BLaER1 (cell line): ENCODE data around the gene RAB35.
A peak's percentile ranks its signal among the peaks of the same experiment; 100 is the strongest.

Experiments
- H3K27ac ChIP-seq: shearing (Covaris generic); formaldehyde crosslinking; 2 replicates; pipeline ENCODE4 v1.8.1; 2022
- H3K27me3 ChIP-seq: shearing (Covaris generic); formaldehyde crosslinking; 2 replicates; pipeline ENCODE4 v1.8.1; 2022
- H3K36me3 ChIP-seq: shearing (Covaris generic); formaldehyde crosslinking; 2 replicates; pipeline ENCODE4 v1.8.1; 2022
- H3K4me1 ChIP-seq: shearing (Covaris generic); formaldehyde crosslinking; 2 replicates; pipeline ENCODE4 v1.8.1; 2022
- H3K4me2 ChIP-seq: shearing (Covaris generic); formaldehyde crosslinking; 2 replicates; pipeline ENCODE4 v1.8.1; 2022
- H3K4me3 ChIP-seq: shearing (Covaris generic); formaldehyde crosslinking; 2 replicates; pipeline ENCODE4 v1.8.1; 2022
- H3K9ac ChIP-seq: shearing (Covaris generic); formaldehyde crosslinking; 2 replicates; pipeline ENCODE4 v1.8.1; 2022
- H3K9me3 ChIP-seq: shearing (Covaris generic); formaldehyde crosslinking; 2 replicates; pipeline ENCODE4 v1.8.1; 2022
- H4K20me1 ChIP-seq: shearing (Covaris generic); formaldehyde crosslinking; 2 replicates; pipeline ENCODE4 v1.8.1; 2022
- Cebpa-rat ChIP-seq: shearing (Covaris generic); IDR thresholded peaks from 2 replicates; pipeline ENCODE4 v1.8.1; 2022

Gene RAB35

DNA sequence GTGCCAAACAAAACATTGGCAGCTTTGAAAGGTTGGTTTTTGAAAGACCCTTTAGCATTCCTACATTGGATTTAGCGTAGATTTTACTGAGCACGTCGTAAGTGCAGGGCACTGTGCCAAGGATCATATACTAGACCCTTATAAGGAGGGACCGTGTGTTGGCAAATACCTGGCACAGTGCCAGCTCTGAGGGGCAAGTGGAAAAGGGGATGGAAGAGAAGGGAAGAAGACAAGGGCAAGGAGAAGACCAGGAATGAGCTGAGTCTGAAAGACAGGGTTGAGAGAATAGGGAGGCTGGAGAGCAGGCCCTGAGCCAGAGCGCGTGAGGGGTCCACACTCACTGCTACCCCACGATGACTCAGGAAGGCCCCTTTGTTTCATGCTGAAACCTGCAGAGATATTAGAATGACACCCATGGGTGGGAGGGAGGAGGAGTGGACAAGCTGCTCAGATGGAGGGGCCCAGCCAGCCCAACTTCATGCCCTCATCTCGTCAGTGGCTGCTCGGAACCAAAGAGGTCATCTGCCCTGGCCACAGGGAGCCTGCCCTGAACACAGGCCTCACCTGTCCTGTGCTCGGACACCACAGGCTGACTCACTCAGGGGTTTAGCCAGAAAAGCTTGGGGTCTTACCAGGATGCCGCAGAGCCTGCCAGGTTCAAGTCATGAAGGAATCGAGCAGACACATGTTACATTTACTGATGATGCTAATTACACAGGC is 25.0 kb downstream of the RAB35 start:
- H3K4me2 ChIP-seq: no peak overlapping the region
- no peak for TF ChIP-seq Cebpa-rat
- H4K20me1 ChIP-seq: peaks cover 53% of the 10 kb centered on the region
- H3K36me3 ChIP-seq: peaks cover 46% of the 10 kb centered on the region
- H3K9me3 ChIP-seq: no peaks in the 10 kb centered on the region
- peaks cover 28% of the 10 kb centered on the region for H3K4me1 ChIP-seq
- H3K4me3 ChIP-seq: no peak overlapping the region
- H3K27me3 ChIP-seq: no peaks in the 10 kb centered on the region
- H3K27ac ChIP-seq: no peak overlapping the region
- H3K9ac ChIP-seq: no peak overlapping the region

DNA sequence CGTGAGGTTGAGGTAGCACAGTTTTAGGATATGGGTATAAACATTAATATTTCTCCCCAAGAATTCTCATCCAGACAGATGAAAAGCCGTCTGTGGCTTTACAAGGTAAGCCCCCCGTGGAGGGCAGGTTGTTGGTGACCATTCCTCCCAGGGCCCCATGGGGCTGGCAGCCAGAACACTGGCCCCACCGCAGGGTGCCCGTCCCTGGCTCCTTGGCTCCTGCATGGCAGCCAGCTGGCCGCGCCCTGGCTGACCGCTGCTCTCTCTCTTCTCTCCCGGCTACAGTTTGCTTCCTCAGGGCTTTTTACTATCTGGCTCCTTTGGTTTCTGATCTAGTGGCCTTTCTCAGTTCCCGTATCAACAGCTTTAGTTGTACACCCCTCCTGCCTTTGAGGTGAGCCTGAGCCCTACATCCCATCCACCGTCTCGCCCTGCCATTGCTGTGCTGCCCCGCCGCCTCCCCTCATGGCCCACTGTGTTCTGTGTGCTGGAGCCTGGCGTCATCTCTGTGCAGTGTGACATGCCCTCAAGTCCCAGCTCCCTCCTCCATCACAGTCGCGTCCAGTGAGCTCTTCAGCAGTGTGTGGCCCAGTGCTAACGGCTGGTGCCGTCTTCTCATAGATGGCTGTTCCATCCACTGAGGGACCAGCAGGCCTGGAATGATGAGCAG is 25.8 kb downstream of the RAB35 start:
- Histone ChIP-seq H3K9ac (no peak overlapping the region), H4K20me1 (peaks cover 45% of the 10 kb centered on the region), H3K9me3 (no peaks in the 10 kb centered on the region), H3K36me3 (peaks cover 38% of the 10 kb centered on the region), H3K27me3 (no peaks in the 10 kb centered on the region), H3K4me1 (peaks cover 30% of the 10 kb centered on the region), H3K4me2 (no peak overlapping the region), H3K27ac (no peak overlapping the region), H3K4me3 (no peak overlapping the region)
- no peak for TF ChIP-seq Cebpa-rat

DNA sequence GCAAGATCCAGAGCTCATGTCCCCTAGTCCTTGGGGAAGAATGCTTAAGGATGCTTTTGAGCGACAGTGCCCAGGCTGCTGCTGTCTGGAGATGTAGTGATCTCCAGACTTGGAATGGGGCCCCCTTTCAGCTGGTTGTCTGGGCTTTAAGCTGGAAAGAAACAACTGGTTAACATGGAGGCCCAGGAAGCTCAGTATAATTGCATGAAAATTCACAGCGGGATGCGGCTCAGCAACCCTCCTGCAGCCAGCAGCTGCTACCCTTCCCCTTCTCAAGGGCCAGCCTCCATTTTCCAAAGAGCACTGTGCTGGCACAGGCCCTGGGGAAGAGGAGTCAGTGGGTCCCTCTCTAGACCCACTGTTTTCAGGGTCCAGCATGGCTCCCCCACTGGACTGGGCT is 26.3 kb downstream of the RAB35 start:
- H3K4me3 ChIP-seq: no peak overlapping the region
- H3K27ac ChIP-seq: no peak overlapping the region
- H3K9ac ChIP-seq: no peak overlapping the region
- H3K4me2 ChIP-seq: no peak overlapping the region
- H3K4me1 ChIP-seq: peaks cover 30% of the 10 kb centered on the region
- H3K9me3 ChIP-seq: no peaks in the 10 kb centered on the region
- H3K27me3 ChIP-seq: no peaks in the 10 kb centered on the region
- H3K36me3 ChIP-seq: peaks cover 32% of the 10 kb centered on the region
- TF ChIP-seq Cebpa-rat: no peak
- peaks cover 43% of the 10 kb centered on the region for H4K20me1 ChIP-seq

DNA sequence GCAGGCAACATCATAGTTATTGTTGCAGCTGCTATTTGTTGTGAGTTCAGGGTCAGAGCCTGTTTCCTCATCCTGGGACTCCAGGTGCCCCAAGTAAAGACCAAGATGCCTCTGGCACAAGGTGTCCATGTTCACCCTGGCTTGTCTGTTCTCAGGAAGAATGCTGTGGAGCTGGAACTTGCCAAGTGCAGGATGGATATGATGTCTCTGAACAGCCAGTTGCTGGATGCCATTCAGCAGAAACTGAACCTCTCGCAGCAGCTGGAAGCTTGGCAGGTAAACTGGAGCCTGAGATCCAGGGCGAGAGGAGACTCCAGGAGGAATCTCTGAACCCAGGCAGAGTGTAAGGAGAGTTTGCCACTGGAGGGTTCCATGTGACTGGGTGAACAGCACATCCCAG is 26.8 kb downstream of the RAB35 start:
- Histone ChIP-seq H3K4me2 (no peak overlapping the region), H3K4me3 (no peak overlapping the region), H3K36me3 (peaks cover 29% of the 10 kb centered on the region), H3K9ac (no peak overlapping the region), H3K9me3 (no peaks in the 10 kb centered on the region), H4K20me1 (peaks cover 42% of the 10 kb centered on the region), H3K27ac (no peak overlapping the region), H3K4me1 (peaks cover 29% of the 10 kb centered on the region), H3K27me3 (no peaks in the 10 kb centered on the region)
- no peak for TF ChIP-seq Cebpa-rat

DNA sequence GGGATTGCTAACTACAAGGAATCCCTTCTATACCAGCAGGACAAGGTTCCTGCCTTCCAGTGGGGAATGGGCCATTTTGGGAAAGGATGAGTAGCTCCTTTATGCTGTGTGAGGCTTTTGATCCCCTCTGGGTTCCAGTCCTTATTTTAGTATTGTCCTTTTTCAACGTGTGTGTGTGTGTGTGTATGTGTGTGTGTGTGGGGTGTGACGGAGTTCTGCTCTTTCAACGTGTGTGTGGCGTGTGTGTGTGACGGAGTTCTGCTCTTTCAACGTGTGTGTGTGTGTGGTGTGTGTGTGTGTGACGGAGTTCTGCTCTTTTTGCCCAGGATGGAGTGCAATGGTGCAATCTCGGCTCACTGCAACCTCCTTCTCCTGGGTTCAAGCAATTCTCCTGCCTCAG is 27.4 kb downstream of the RAB35 start:
- Histone ChIP-seq H3K36me3 (peaks cover 24% of the 10 kb centered on the region; the same call in 1 of the 2 replicates), H3K4me3 (no peak overlapping the region), H3K9me3 (no peaks in the 10 kb centered on the region), H3K27ac (no peak overlapping the region), H3K27me3 (no peaks in the 10 kb centered on the region), H3K4me2 (no peak overlapping the region), H4K20me1 (peaks cover 35% of the 10 kb centered on the region), H3K9ac (no peak overlapping the region), H3K4me1 (peaks cover 22% of the 10 kb centered on the region)
- TF ChIP-seq Cebpa-rat: no peak

DNA sequence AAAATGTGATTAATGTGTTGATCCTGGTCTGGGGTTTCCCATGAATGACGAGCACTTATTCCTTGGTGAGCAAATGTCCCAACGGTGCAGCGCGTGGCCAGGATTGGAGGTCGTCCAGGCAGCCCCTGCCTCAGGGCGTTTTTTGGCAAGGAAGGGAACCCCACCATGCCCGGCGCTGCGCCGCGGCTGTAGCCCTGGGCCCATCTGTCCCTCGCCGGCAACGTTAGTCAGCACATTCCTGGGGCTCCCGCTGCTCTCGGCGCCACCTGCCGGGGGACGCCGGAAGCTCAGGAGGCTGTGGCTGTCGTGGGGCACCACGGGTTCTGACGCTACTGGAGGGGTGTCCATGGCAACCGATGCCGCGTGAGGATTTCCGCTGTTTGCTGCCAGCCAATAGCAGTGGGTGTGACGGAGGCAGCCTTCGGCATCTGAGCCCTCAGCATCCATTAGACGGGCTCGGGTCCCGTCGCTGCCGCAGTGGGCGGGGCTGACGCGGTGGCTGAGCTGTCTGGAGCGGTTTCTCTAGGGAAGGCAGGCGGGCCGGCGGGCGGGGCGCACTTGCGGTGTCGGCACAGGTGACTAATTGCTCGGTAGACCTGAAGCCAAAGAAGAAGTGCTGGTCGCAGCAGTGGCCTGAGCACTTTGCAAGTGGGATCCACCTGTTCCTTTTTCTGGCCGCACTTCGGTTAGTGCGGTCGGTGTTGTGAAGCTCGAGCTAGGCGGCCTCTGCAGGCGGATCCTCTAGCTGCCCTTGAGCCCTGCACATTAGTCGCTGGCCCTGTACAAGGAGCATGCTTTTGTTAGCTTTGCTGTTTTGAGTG is 29.5 kb downstream of the RAB35 start:
- Histone ChIP-seq H3K27me3 (no peaks in the 10 kb centered on the region), H3K9me3 (no peaks in the 10 kb centered on the region), H3K9ac (peak overlapping the region; percentile 48; the same call in 1 of the 2 replicates), H4K20me1 (peaks cover 14% of the 10 kb centered on the region; the same call in 1 of the 2 replicates), H3K36me3 (peaks cover 7% of the 10 kb centered on the region; the same call in 1 of the 2 replicates), H3K27ac (no peak overlapping the region), H3K4me2 (peak overlapping the region; percentile 93), H3K4me3 (peak overlapping the region; percentile 65), H3K4me1 (peaks cover 13% of the 10 kb centered on the region)
- TF ChIP-seq Cebpa-rat: no peak

DNA sequence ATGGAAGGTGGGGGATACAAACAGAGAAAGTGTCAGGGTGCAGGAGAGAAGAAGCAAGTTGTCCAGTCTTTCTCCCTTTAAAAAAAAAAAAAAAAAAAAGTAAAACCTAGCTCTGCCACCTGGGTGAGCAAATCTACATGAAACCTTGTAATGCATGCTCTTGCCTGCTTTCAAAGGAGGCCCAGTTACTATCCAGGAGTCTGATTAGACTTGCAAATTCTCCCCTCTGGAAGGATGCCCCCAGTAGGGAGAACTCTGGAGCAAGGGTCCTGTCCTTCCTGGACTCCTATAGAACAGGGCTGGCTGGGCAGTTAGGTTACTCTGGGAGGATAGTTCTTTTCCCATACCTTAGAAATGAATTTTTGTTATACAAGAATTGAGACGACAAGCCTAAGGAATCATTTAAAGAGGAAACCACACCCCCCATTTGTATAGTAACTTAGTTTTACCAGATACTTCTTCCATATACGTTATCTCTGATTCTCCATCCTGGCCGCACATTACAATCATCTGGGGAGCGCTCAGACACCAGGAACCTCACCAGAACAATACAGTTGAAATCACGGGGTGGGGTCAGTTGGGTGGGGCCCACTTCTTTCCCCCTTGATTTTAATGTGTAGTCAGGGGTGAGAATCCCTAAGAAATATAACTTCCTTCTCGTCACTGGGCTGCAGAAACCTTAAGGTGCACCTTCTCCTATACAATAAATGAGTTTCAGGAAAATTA is 30.5 kb downstream of the RAB35 start:
- Histone ChIP-seq H3K4me1 (peaks cover 13% of the 10 kb centered on the region), H3K27me3 (no peaks in the 10 kb centered on the region), H3K27ac (no peak overlapping the region), H3K4me3 (no peak overlapping the region), H4K20me1 (0 out of 2 replicates have a peak, but pooled peaks cover 11% of the 10 kb centered on the region), H3K36me3 (peaks cover 7% of the 10 kb centered on the region; the same call in 1 of the 2 replicates), H3K9me3 (no peaks in the 10 kb centered on the region), H3K9ac (no peak overlapping the region), H3K4me2 (peak overlapping the region; percentile 93)
- TF ChIP-seq Cebpa-rat: no peak

DNA sequence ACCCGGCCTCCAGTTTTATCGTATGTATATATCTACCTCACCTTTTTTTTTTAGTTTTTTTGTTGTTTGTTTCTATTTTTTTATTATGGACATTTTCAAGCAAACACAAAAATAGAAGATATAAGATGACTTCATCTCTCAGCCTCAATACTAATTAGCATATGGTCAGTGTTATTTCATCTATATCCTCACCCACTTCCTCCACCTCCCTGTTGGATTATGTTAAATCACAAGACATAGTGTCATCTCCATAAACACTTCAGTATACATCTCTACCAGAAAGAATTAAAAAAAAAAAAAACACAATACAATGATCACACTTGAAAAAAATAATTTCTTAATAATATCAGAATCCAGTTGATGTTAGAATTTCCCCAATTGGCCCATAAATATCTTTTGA is 34.9 kb downstream of the RAB35 start:
- Histone ChIP-seq H3K27ac (no peak overlapping the region), H3K27me3 (no peaks in the 10 kb centered on the region), H3K4me1 (peaks cover 45% of the 10 kb centered on the region), H3K36me3 (no peaks in the 10 kb centered on the region), H4K20me1 (no peaks in the 10 kb centered on the region), H3K9ac (no peak overlapping the region), H3K4me2 (no peak overlapping the region), H3K9me3 (no peaks in the 10 kb centered on the region), H3K4me3 (no peak overlapping the region)
- no peak for TF ChIP-seq Cebpa-rat
